Measurements from ENCODE around the gene RAMACL.

Gene RAMACL

DNA sequence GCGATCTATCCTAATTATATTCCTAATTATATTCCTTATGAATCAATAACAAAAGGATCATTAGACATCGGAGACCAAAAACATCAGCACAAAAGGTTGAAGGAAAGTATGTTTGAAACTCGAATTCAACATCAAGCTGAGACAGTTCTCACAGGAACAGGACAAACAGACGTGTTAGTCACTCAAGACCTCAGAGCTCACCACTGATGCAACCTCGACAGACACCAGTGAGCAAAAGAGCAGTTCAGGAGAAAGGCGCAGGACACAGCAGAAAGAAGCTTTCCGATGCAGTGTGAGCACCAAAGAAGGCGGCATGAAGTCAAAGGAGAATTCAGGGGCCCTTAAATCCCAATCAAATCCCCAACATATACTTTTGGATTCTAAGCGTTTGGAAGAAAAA, 6.3 kb upstream of the RAMACL start:
- Histone ChIP-seq H3K36me3 (ENCODE audit: control insufficient read depth in 2 of 2, insufficient read depth in 1 of 2, low read length in 2 of 2) (no peaks in the 10 kb centered on the region), H3K9me3 (ENCODE audit: control insufficient read depth, insufficient read depth, low read depth, low read length) (no peaks in the 10 kb centered on the region), H3K4me3 (ENCODE audit: low read depth, low read length) (no peak overlapping the region), H3K27ac (ENCODE audit: extremely low read depth, low read depth, low read length) (no peak overlapping the region), H3K4me1 (ENCODE audit: control insufficient read depth, insufficient read depth, low read length) (no peaks in the 10 kb centered on the region; the same call in 1 of the 2 replicates)
- TF ChIP-seq, protein P1, sequence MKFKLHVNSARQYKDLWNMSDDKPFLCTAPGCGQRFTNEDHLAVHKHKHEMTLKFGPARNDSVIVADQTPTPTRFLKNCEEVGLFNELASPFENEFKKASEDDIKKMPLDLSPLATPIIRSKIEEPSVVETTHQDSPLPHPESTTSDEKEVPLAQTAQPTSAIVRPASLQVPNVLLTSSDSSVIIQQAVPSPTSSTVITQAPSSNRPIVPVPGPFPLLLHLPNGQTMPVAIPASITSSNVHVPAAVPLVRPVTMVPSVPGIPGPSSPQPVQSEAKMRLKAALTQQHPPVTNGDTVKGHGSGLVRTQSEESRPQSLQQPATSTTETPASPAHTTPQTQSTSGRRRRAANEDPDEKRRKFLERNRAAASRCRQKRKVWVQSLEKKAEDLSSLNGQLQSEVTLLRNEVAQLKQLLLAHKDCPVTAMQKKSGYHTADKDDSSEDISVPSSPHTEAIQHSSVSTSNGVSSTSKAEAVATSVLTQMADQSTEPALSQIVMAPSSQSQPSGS (tag by site-specific recombination; IDR thresholded peaks at IDR 0.05; ENCODE audit: low read depth), result no peak
- TF ChIP-seq KLF8 (tag by site-specific recombination; IDR thresholded peaks at IDR 0.05) (no peak), ZNF423 (tag by site-specific recombination; IDR thresholded peaks at IDR 0.05) (no peak), ZFP37 (tag by site-specific recombination; IDR thresholded peaks at IDR 0.05) (no peak), ZNF548 (tag by site-specific recombination; IDR thresholded peaks at IDR 0.05) (no peak), TCF7L2 (IDR thresholded peaks at IDR 0.05; ENCODE audit: borderline replicate concordance, low read depth, low read length) (no peak), ZNF366 (tag by site-specific recombination; conservative IDR thresholded peaks at IDR 0.05) (no peak), ZNF239 (tag by site-specific recombination; IDR thresholded peaks at IDR 0.05) (no peak), WT1 (tag by site-specific recombination; IDR thresholded peaks at IDR 0.05) (no peak), ZNF76 (tag by site-specific recombination; IDR thresholded peaks at IDR 0.05; ENCODE audit: borderline replicate concordance, low read depth) (no peak)
- TF ChIP-seq, protein P2, sequence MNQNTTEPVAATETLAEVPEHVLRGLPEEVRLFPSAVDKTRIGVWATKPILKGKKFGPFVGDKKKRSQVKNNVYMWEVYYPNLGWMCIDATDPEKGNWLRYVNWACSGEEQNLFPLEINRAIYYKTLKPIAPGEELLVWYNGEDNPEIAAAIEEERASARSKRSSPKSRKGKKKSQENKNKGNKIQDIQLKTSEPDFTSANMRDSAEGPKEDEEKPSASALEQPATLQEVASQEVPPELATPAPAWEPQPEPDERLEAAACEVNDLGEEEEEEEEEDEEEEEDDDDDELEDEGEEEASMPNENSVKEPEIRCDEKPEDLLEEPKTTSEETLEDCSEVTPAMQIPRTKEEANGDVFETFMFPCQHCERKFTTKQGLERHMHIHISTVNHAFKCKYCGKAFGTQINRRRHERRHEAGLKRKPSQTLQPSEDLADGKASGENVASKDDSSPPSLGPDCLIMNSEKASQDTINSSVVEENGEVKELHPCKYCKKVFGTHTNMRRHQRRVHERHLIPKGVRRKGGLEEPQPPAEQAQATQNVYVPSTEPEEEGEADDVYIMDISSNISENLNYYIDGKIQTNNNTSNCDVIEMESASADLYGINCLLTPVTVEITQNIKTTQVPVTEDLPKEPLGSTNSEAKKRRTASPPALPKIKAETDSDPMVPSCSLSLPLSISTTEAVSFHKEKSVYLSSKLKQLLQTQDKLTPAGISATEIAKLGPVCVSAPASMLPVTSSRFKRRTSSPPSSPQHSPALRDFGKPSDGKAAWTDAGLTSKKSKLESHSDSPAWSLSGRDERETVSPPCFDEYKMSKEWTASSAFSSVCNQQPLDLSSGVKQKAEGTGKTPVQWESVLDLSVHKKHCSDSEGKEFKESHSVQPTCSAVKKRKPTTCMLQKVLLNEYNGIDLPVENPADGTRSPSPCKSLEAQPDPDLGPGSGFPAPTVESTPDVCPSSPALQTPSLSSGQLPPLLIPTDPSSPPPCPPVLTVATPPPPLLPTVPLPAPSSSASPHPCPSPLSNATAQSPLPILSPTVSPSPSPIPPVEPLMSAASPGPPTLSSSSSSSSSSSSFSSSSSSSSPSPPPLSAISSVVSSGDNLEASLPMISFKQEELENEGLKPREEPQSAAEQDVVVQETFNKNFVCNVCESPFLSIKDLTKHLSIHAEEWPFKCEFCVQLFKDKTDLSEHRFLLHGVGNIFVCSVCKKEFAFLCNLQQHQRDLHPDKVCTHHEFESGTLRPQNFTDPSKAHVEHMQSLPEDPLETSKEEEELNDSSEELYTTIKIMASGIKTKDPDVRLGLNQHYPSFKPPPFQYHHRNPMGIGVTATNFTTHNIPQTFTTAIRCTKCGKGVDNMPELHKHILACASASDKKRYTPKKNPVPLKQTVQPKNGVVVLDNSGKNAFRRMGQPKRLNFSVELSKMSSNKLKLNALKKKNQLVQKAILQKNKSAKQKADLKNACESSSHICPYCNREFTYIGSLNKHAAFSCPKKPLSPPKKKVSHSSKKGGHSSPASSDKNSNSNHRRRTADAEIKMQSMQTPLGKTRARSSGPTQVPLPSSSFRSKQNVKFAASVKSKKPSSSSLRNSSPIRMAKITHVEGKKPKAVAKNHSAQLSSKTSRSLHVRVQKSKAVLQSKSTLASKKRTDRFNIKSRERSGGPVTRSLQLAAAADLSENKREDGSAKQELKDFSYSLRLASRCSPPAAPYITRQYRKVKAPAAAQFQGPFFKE (tag by site-specific recombination; IDR thresholded peaks at IDR 0.05; ENCODE audit: borderline replicate concordance), result no peak
- POLR2A ChIA-PET, result no interaction called here
- CTCF ChIA-PET, result interaction anchor here (0.6 kb wide), 1 partner anchor 47 kb away, joined by 4 read pairs; no protein-coding TSS in a partner anchor

DNA sequence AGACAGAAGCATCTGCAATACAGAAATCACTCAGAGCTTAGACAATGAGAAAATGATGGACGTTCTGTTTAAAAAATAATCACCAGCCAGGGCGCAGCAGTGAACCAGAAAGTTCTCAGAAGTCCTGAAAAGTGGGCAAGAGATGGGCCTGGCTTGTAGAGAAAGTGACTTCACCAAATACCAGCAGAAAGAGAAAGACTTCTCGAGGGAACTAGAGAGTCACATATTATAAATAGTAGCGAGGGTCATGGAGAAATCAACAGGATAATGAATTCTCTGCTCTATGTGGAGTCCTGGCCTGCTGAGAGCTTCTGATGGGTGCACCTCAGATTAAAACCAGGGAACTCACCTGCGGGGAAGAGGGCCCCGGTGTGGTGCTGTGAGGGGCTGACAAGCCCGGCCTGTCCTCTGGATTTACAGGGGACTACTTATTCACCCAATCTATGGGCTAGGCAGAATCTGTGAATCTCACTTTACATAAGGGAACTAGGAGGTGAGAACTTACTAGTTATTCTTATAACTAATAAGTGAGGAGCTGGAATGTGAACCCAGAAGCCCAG, 5.6 kb upstream of the RAMACL start:
- no peaks in the 10 kb centered on the region; the same call in 1 of the 2 replicates for H3K4me1 ChIP-seq (ENCODE audit: control insufficient read depth, insufficient read depth, low read length)
- CTCF ChIA-PET, result no interaction called here
- no peak overlapping the region for H3K4me3 ChIP-seq (ENCODE audit: low read depth, low read length)
- H3K9me3 ChIP-seq (ENCODE audit: control insufficient read depth, insufficient read depth, low read depth, low read length), result no peaks in the 10 kb centered on the region
- H3K36me3 ChIP-seq (ENCODE audit: control insufficient read depth in 2 of 2, insufficient read depth in 1 of 2, low read length in 2 of 2), result no peaks in the 10 kb centered on the region
- TF ChIP-seq ZFP37 (tag by site-specific recombination; IDR thresholded peaks at IDR 0.05) (no peak), OVOL3 (tag by site-specific recombination; IDR thresholded peaks at IDR 0.05) (no peak), ZNF558 (tag by site-specific recombination; IDR thresholded peaks at IDR 0.05) (no peak), TCF7L2 (IDR thresholded peaks at IDR 0.05; ENCODE audit: borderline replicate concordance, low read depth, low read length) (no peak), OSR2 (tag by site-specific recombination; IDR thresholded peaks at IDR 0.05) (no peak), ZNF747 (tag by site-specific recombination; IDR thresholded peaks at IDR 0.05) (no peak), MZF1 (tag by site-specific recombination; IDR thresholded peaks at IDR 0.05; ENCODE audit: borderline replicate concordance) (no peak), ZNF239 (tag by site-specific recombination; IDR thresholded peaks at IDR 0.05) (no peak), ZNF571 (tag by site-specific recombination; IDR thresholded peaks at IDR 0.05) (no peak), ZNF350 (tag by site-specific recombination; IDR thresholded peaks at IDR 0.05) (no peak)
- TF ChIP-seq, protein P3, sequence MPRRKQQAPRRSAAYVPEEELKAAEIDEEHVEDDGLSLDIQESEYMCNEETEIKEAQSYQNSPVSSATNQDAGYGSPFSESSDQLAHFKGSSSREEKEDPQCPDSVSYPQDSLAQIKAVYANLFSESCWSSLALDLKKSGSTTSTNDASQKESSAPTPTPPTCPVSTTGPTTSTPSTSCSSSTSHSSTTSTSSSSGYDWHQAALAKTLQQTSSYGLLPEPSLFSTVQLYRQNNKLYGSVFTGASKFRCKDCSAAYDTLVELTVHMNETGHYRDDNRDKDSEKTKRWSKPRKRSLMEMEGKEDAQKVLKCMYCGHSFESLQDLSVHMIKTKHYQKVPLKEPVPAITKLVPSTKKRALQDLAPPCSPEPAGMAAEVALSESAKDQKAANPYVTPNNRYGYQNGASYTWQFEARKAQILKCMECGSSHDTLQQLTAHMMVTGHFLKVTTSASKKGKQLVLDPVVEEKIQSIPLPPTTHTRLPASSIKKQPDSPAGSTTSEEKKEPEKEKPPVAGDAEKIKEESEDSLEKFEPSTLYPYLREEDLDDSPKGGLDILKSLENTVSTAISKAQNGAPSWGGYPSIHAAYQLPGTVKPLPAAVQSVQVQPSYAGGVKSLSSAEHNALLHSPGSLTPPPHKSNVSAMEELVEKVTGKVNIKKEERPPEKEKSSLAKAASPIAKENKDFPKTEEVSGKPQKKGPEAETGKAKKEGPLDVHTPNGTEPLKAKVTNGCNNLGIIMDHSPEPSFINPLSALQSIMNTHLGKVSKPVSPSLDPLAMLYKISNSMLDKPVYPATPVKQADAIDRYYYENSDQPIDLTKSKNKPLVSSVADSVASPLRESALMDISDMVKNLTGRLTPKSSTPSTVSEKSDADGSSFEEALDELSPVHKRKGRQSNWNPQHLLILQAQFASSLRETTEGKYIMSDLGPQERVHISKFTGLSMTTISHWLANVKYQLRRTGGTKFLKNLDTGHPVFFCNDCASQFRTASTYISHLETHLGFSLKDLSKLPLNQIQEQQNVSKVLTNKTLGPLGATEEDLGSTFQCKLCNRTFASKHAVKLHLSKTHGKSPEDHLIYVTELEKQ (tag by site-specific recombination; IDR thresholded peaks at IDR 0.05; ENCODE audit: borderline replicate concordance), result no peak
- POLR2A ChIA-PET, result no interaction called here
- H3K27ac ChIP-seq (ENCODE audit: extremely low read depth, low read depth, low read length), result no peak overlapping the region
